CD4-positive, alpha-beta T cell treated with Interleukin-1 beta for 1 hour (primary cell): ENCODE measurements around the gene NCAM2.

Experiments used
- DNase-seq, 2 donors: peaks; one replicate each; pipeline ENCODE4 v3.0.0-alpha.2; 2020 to 2022

NCAM2 gene

DNA sequence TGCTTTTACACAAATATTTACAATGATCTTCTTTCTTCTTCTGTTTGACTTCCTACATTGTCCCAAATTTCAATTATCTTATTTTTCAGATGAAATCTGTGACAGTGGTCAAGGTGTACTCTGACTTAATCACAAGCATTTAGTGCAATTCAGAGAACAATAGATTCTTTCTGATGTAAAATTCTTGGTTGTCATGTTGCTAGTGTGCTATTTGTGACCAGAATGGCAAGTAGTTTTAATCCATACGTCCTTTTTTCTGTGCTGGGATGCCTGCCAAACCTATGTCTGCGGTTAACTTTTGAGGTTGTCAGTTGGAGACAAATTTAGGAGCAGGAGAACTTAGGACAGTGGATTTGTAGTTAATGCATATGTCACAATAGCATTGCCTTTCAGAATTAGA, 31.0 kb downstream of the NCAM2 start:
- DNase-seq: no peak

- DNase-seq: no peak
Observed at GRCh38 chr21:21030311-21030710, 32.1 kb downstream of the NCAM2 start.

- DNase-seq: no peak
Observed at GRCh38 chr21:21034036-21034435, 35.8 kb downstream of the NCAM2 start.

DNA sequence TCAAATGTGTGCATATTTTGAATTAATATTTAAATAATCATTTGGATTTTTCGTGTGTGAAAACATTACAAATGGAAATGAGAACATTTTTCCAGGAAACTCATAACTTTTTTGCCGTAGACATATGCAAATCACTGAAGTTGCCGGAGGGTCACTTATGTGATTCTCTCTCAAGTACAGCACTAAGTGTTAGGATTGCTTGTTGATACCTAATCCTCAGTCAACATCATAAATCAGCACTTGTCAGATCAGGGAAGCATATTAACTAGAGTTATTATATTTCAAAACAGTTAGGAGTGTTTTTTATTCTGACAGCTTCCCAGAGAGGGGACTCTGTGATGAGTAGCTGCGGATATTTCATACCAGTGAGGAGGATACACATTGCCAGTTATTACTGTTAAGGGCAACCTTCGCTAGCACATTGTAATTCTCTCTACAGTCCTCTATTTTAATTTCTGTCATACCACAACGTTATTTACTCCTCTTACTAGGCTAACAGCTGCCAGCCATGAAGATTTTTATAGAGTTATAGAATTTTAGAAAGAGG, 41.5 kb downstream of the NCAM2 start:
- DNase-seq: no peak

DNA sequence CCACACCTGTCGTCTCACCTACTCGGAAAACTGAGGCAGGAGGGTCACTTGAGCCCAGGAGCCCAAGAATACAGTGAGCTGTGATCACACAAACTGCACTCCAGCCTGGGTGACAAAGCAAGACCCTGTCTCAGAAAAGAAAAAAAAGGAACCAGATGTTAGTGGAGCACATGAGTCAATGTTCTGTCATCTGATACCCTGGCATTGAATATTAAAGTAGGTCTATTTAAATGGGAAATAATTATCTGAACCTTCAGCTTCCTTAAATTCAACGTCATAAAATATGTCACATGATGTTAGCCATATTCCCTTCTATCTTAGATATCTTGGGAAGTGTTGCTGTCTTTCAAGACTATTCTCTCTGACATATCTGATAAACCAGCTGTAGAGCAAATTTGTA, 47.3 kb downstream of the NCAM2 start:
- no peak for DNase-seq

DNA sequence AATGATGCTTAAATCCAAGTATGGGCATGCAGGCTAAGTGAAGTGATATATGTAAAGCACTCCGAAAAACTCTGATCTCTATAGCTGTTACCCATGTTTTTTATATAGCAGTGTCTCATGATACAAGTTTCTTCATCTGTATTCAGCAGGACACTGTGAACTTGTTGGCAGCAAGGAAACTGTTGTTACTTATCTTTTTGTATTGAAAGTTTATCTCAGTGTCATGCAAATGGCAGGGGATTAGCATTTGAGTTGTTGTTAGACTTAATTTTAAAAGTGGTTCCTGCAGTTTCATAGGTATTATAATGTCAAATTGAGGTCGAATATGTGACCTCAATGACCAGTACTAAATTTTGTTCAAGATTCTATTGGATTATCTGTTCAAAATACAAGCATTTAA, 47.9 kb downstream of the NCAM2 start:
- no peak for DNase-seq

DNA sequence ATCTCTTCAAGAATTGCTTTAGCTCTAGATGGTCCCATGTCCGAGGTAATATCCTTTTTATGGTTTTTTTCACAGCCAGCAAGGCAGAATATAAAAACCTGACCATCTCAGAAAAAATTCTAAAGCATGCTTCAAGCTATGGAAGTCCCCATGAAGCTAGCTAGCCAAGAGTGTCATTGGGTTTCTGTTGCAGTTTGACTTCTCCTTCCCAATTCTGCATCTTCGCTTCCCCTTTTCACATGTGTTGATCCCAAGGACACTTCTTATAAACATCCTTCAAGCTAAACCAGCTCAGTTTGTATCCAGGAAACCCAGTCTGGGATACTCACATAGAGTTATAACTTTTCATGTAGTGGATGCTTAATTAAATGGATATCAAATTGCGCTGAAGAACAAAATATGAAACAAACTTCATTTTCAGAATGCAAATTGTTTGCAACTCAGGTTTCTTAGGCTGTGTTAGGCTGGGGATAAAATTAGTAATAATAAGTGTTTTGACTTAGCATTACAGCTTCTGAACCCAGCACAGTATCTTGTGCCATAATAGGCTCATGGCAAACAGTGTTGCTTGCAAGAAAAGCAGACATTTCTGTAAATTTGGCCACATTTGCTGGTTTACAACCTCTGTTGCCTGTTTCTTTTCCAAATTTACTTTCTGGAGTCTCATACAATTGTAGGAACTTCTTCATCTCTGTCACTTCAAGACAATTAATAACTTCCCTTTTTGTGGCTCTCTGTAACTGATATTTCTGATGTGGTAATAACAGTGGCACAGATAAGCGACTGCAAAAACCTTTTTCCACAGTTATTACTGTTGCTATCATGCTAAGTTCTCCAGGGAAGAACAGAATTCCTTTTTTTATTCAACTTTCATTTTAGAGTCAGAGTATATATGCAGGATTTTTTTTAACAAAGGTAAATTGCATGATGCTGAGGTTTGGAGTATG, 53.2 kb downstream of the NCAM2 start:
- no peak for DNase-seq

DNA sequence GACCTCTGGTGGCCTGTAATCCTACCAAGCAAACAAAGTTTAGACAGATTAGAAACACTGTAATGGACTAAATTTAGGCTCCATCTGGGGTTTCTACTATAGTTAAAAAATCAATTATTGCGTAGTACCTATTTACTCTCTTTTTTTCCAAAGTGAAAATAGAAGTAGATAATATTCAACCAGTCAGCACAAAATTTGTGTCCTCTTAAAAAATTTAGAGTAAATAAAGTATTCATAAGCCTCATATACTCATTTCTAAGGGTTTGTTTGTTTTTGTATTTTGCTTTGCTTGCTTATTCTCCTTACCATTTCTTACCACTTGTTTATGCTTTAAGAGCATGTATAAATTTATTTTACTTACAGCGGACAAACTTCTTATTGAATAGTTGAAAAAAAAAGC, 54.5 kb downstream of the NCAM2 start:
- DNase-seq: no peak

GRCh38 chr21:21057349-21058062, 59.3 kb downstream of the NCAM2 start:
- DNase-seq: no peak

GRCh38 chr21:21063828-21064227, 65.6 kb downstream of the NCAM2 start:
- no peak for DNase-seq

GRCh38 chr21:21064353-21064752, 66.1 kb downstream of the NCAM2 start:
- DNase-seq: no peak

DNA sequence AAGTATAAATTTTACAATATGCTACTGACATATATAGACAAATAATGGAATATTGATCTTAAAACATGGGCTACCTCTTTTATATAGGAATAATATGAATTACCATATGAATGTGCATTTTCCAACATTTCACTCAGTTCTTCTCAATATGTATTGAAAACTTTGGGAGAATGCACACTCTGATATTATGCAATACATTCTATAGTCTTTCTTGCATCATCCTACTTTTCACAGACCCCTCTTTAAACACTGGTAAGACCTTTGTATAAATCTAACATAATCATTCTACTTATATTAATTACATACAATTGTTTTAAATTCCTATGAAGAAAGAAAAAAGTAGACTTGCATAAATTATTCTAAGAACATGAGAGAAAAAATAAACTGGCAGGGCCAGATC, 69.2 kb downstream of the NCAM2 start:
- DNase-seq: no peak

DNA sequence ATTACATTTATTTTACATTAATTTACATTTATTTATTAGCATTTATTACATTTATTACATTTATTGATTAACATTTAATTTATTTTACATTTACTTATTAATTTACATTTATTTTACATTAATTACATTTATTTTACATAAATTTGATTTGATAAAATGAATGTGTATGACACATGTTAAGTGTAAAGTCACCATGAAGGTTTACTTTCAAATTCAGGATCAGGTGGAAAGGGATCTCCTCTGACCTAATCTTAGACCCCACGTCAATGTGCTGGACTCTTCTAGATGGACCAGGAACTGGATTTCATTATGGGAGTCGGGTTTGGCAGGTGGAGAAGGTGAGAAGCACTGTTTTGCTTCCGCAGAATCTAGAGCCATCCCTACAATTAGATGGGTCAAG, 76.1 kb downstream of the NCAM2 start:
- DNase-seq: no peak

DNA sequence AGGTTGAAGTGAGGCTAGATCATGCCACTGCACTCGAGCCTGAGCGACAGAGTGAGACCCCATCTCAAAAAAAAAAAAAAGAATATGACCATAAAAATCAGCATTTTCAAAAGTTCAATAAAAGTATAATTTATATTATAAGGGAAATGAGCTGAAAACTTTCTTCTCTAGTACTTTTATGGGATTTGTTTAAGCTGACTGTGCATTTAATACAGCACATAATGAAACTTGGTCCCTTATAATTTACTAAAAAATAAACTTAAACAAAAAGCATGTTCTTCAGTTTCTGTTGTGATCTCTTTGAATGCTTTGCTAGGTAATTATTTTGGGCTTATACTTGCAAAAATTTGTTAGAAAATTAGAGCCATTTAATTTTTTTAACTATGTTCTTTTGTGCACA, 77.8 kb downstream of the NCAM2 start:
- no peak for DNase-seq

DNA sequence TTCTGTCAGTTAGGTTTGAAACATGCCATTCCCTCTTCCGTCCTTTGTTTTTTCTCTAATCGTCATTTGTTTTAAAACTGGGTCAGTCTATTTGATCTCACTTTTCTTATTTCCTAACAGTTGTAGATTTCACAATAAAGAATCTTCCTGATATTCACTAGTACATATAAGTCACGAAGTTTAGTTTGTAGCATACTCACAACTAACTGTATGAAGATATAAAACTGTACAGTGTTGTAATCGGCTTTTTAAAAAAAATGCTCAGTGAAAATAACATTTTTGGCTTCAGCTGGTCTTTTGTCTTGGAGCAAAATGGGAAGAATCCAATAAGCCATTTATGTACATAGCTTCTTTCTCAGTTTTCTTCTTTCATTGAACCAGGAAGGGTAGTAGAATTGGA, 78.3 kb downstream of the NCAM2 start:
- DNase-seq: no peak

GRCh38 chr21:21079646-21080045, 81.4 kb downstream of the NCAM2 start:
- DNase-seq: no peak

- no peak for DNase-seq
Observed at GRCh38 chr21:21084179-21084578, 86.0 kb downstream of the NCAM2 start.

DNA sequence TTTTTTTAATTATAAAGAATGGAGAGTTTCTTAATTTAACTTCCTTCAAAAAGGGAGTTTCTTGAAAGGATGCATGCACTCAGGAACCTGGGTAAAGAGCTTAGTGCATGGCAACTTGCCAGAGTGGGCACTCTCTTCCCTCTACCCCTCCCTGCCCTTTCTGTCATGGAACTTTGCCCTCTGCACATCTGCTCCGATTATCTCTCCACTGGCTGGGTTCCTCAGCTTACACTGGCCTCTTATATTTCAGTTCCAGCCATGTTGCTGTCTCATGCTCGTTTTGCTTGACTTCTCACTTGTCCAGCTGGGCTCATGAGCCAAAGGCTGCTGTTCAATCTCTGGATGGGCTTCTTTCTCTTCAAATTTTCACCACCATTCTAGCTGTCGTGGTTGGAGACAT, 87.0 kb downstream of the NCAM2 start:
- DNase-seq: no peak

GRCh38 chr21:21096956-21097355, 98.7 kb downstream of the NCAM2 start:
- DNase-seq: no peak

DNA sequence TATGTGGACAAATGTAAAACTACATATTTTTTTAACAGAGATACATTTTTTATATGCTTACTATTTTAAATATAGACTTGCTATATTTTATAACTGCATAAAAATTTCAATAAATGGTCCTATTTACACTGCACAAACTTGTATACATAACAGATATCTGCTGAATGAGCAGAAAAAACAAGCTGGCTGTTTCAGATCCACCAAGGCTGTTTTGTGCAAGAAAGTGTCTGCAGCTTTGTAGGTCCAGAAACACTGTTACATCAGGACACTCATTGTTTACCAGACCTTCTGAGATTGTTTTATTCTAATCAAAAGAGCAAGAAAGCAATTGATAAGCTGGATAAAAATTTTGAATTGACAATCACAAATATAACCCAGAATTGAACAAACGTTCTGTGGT, 99.3 kb downstream of the NCAM2 start:
- no peak for DNase-seq

- no peak for DNase-seq
Observed at GRCh38 chr21:21101911-21102310, 103.7 kb downstream of the NCAM2 start.

GRCh38 chr21:21102896-21103295, 104.7 kb downstream of the NCAM2 start:
- DNase-seq: no peak

GRCh38 chr21:21103692-21104091, 105.5 kb downstream of the NCAM2 start:
- no peak for DNase-seq

GRCh38 chr21:21109736-21110135, 111.5 kb downstream of the NCAM2 start:
- DNase-seq: no peak
